HS-5 (cell line): ENCODE results near the gene HID1.

ENCODE experiments used
- DNase-seq: peaks from one replicate; pipeline ENCODE4 v3.0.0-alpha.2; 2012; ENCODE audit warnings: low read depth

HID1 gene

DNA sequence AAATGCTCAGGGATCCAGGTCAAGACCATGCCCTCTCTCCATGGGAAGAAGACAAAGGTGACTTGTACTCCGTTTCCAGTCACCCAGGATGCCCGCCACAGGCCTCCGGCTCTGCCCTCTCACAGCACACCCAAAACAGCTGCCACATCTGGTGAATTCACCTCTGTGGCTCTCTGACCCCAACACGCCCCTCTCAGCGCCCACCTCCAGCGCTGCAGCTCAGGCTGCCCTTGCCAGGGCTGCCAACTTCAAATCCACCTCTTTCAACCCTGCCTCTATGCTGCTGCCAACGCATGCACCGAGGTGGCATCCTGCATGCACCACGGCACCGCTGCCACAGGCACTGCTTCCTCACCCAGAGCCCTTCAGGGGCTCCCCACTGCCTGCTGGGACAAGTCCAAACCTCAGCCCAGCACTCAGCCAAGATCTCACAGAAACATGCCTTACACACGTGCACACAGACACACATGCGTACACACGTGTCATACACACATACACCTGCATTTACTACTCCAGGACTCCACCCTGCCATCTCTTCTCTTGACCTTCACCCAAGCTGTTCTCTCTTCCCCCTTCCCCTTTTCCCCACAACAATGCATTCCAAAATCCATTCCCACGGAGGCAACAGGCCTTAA, 7.5 kb downstream of the HID1 start:
- DNase-seq, result no peak

DNA sequence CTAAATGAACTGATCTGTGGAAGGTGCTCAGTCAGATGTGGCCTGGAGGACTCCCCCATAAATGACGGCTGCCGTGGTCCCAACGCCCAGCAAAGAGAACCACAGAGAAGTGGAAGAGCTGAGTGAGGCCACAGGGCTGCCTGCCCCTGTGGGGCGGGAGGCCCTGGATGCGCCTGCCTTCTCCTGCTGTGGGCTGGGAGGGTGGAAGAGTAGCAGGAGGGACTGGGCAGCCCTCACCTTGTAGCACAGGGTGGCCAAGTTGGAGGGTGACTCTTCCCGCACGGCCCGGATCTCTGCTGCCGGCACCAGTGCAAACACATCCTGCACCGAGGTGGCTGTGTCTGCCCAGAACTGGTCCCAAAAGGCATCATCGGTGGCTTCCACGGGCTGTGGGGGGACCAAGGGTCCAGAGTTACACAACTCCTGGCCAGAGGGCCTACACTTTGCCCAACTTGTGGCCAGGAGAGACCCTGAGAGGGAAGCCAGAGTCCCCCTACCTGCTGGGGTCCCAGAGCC, 8.3 kb downstream of the HID1 start:
- DNase-seq, result no peak

DNA sequence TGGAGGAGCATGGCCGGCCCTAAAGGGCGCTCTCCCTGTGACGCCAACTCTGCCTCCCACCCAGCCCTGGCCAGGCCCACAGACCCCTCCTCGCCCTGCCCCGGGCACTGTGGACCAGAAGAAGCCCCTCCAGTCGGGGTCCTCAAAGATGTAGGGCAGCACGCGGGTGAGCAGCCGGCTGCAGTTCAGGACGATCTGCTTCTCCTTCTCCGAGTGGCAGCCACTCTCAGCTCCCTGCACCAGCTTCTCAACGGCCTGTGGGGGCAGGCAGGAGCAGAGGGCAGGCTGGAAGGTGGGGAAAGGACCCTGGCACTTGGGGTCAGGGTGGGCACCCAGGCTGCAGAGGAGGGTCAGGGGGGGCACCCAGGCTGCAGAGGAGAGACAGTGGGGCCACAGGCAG, 8.9 kb downstream of the HID1 start:
- no peak for DNase-seq

- no peak for DNase-seq
Measured at GRCh38 chr17:74962622-74963394, 9.8 kb downstream of the HID1 start.

- DNase-seq, result peak; percentile 49
Measured at GRCh38 chr17:74961657-74962350, 10.8 kb downstream of the HID1 start.

GRCh38 chr17:74960570-74961342, 11.8 kb downstream of the HID1 start:
- DNase-seq, result no peak

- DNase-seq, result no peak
Measured at GRCh38 chr17:74959826-74960515, 12.6 kb downstream of the HID1 start.

GRCh38 chr17:74957935-74958740, 14.4 kb downstream of the HID1 start:
- no peak for DNase-seq

GRCh38 chr17:74956093-74956492, 16.5 kb downstream of the HID1 start:
- DNase-seq, result no peak

GRCh38 chr17:74954665-74955421, 17.7 kb downstream of the HID1 start:
- DNase-seq, result no peak

GRCh38 chr17:74954115-74954514, 18.4 kb downstream of the HID1 start:
- DNase-seq, result no peak

DNA sequence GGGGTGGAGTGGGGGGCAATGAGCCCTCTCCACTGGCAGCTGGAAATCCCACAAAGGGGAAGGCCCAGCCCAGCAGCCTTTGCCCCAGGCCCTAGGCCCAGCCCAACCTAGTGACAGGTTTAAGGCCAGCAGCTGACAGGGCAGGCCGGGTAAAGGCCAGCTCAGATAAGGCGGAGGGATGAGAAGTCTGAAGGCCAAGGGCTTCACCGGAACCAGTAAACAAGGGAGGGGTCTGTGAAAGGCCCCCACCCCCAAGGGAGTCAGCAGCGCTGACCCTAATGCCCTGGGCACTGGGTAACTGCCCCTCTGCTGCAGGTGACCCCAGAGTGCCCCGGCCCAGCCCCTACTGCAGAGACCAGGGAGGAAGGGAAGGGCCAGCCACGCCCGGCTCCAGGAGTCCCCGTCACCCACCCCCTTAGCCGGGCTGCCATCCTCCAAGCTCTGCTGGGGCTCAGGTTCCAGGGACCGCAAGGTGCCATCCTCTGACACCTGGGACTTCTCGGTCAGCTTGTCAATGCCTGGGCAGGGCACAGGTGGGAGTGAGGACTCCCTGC, 19.3 kb downstream of the HID1 start:
- DNase-seq, result no peak

DNA sequence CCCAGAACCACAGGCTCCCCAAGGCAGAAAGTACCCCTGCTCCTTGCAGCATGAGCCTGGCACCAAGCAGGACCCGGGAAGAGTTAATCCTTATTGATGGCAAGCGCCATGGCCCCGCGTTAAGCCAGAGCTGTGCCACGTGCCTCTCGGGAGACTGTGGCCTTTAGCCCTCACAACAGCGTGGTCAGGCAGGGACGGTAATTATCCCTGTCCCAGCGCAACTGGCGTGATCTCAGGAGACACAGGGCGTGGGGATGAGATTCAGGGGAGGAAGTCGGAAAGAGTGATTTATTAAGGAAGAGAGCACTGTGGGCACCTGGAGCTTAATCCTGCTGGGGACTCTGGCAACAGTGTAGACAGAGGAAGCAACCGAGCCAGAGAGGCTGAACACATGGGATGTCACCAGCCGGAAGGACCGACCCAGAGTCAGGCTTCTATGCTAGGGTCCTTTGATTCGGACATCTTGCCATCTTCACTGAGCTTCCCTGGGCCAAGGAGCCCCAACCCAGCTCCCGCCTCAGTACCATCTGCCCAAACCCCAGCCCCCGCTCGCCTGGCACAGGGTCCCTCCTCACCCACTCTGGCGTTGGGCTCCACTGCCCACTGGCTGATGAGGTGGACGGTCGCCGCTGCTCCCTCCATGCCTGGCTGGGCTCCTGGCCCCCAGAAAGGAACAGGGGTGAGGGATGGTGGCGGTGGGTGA, 20.0 kb downstream of the HID1 start:
- DNase-seq, result no peak

GRCh38 chr17:74951680-74952421, 20.7 kb downstream of the HID1 start:
- DNase-seq, result no peak

GRCh38 chr17:74951065-74951464, 21.5 kb downstream of the HID1 start:
- DNase-seq, result no peak

DNA sequence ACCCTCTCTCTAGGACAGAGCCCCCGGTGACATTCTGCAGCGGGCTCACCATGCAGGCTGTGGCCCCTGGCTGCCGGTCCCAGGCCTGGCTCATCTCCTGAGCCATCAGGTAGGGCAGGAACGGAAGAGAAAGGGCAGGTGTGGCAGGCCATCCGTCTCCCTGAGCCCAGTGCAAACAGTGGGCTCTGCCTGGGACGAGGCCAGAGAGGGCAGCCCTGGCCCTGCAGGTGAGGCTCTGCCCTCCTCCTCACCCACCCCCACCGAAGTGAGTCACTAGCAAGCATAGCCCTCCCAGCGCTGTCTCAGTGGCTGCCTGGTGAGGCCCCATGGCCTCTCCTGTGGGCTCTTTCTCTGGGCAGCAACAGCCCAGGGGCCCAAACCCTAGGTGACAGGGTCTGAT, 22.4 kb downstream of the HID1 start:
- DNase-seq, result no peak

GRCh38 chr17:74949455-74950115, 23.0 kb downstream of the HID1 start:
- DNase-seq, result no peak
